Activated naive CD4-positive, alpha-beta T cell (primary cell): ENCODE data around the gene ARHGEF17.

Experiments used
- DNase-seq, 4 experiments: peaks; one replicate each; lab custom pipeline; 2025; lab: John Stamatoyannopoulos, UW

Gene ARHGEF17

DNA sequence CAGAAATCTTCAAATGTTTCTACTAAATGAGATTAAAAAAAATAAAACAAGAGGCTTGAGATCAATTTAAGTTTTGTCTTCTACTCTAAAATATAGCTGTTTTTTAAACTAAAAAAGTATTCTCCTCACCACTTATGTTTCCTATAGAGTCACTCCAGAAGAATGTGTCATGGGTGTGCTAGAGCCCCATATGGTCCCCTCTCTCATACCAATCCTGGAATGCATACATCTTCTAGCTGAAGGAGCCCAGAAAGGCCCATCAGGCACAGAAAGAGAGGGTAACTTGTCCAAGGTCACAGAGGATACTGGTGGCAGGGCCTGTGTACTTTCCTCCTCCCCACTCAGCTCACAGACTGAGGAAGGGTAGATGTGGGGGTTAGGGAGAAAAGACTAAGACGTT lies 102.6 kb downstream of the ARHGEF17 start:
- DNase-seq = no peak

GRCh38 chr11:73411031-73411430 lies 103.0 kb downstream of the ARHGEF17 start:
- no peak for DNase-seq

GRCh38 chr11:73412308-73412707 lies 104.2 kb downstream of the ARHGEF17 start:
- no peak for DNase-seq

GRCh38 chr11:73413256-73413655 lies 105.2 kb downstream of the ARHGEF17 start:
- no peak for DNase-seq

- DNase-seq = no peak
These were observed 107.0 kb downstream of the ARHGEF17 start for GRCh38 chr11:73414977-73415651.

DNA sequence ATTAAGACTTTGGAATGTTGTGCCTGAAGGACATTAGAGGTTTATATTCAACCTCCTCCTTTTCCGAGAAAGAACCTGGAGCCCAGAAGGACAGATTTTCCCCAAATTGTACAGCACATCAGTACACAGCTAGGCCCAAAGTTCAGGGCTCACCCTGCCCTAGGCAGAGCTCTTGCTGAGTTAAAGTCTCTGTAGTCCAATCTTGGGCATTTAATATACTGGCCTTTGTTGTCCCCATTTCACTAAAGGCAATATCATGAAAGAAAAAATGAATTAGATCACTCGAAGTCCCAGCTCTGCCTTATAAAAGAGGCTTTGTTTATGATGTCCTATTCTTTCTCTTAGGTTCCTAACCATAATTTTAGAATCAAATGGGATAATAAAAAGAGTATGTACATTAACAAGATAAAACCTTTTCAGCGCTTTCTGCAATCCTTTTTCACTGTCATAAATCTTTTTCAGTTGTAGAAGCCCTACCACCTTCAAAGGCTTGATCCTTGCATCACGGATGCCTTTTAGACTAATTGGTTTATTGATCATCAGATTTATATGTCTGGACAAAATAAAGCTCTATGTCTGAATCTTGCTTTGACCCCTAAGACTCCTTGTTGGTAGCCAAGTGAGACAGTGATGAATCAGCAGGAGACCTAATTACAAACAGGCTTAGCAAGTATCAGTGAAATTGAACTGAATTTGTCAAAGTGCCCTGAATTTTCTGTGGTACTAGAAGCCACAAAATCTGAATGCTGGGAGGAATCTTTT lies 108.0 kb downstream of the ARHGEF17 start:
- DNase-seq = no peak

DNA sequence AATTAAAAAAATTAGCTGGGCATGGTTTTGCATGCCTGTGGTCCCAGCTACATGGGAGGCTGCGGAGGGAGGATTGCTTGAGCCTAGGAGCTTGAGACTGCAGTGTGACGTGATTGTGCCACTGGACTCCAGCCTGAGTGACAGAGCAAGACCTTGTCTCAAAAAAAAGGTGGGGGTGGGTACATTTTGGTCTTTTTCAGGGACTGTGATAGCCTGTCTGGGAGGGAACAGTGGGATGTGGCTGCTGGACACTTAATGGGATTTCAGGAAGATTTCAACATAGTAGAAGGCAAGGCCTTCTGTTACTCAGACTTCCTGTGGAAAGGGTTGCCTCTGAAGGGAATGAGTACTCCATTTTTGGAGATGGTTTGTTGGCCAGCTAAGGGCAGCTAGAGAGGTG lies 108.7 kb downstream of the ARHGEF17 start:
- DNase-seq = no peak
